Measurements from ENCODE around the gene NOTCH3.
A peak's percentile ranks its signal among the peaks of the same experiment; 100 is the strongest.

Gene NOTCH3

DNA sequence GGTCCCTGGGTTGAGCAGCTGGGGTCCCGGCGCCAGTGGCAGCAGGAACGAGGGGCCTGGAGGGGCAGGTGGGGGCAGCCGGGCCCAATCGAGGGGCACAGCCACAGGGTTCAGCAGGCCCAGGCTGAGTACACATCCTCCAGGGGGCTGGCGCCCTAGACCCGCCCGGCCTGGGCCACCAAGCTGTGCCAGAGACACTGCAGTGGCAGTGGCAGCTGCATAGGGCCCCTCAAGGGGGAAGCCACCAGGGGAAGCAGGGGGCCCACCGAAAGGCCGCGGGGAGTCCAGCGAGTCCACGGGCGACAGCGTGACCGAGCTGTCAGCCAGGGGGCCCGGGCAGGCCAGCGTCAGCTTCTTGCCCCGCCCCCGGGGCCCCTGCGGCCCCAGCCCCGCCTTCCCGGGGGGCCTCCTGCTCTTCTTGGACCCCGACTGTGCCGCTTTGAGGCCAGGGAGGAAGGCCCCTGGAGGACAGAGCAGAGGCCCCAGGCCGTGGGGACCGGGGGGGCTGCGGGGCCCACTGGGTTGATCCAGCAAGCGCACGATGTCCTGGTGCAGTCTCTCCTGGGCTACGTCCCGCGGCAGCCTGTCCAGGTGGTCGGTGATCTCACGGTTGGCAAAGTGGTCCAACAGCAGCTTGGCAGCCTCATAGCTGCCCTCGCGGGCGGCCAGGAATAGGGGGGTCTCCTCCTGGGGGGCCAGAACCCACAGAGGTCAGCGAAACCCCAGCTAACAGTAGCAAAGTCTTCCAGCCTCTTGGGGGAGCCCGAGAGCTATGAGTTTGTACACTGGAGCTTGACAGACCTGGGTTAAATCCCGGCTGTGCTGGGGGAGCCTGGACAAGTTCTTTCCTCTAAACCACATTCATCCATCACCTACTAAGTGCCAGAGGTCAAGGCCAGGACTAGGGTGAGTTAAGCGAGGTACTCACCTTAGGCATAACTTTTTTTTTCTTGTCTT lies 39.5 kb downstream of the NOTCH3 start:
- DNase-seq (ENCODE audit: low read depth, low spot score): no peak

DNA sequence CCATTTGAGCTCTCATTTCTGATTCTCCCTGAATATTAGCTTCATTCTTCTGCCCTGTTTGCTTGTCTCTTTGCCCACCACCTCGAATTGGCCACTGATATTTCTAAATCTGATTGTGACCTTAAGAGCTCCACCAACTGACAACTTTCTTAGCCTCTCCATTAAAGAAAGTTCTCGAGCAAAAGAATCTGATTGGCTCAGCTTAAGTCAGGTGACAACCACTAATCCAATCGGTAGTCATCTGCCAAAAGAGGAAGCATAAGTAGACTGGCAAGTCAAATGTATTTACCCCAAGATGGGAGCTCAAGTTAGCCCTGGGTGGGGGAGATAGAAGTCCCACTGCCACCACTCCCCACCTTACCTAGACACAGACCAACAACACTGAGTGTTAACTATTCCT lies 41.5 kb downstream of the NOTCH3 start:
- no peak for DNase-seq (ENCODE audit: low read depth, low spot score)

DNA sequence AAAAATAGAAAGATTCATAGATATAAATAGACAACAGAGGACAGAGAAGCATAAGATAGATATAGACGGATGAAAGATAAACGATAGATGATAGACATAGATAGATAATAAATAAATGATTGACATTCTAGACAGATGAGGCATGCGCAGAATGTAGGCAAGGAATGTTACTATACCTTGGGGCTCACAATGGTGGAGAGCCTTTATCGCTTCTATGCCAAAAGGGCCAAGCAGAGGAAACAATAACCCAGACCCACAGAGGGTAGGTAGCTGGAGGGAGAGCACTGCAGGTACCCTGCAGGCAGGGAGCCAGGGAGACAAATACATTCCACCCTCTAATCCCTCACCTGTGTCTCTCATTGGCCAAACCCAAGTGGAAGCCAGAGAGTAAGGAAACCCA lies 44.4 kb downstream of the NOTCH3 start:
- no peak for DNase-seq (ENCODE audit: low read depth, low spot score)

DNA sequence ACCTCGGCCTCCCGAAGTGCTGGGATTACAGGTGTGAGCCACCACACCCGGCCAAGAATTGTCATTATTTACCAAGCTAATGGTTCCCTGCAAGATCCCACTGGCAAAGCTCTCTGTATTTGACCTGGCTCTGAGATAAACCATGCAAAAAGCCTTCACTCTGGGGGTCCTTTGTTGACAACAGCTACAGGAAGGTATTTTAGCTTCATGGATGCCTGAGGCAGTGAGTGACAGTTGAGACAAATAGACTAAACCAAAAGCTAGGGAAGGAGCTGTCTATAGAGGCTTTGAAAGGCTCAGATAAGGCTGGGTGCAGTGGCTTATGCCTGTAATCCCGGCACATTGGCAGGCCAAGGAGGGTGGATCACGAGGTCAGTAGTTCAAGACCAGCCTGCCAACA lies 45.5 kb downstream of the NOTCH3 start:
- DNase-seq (ENCODE audit: low read depth, low spot score): peak; percentile 77

DNA sequence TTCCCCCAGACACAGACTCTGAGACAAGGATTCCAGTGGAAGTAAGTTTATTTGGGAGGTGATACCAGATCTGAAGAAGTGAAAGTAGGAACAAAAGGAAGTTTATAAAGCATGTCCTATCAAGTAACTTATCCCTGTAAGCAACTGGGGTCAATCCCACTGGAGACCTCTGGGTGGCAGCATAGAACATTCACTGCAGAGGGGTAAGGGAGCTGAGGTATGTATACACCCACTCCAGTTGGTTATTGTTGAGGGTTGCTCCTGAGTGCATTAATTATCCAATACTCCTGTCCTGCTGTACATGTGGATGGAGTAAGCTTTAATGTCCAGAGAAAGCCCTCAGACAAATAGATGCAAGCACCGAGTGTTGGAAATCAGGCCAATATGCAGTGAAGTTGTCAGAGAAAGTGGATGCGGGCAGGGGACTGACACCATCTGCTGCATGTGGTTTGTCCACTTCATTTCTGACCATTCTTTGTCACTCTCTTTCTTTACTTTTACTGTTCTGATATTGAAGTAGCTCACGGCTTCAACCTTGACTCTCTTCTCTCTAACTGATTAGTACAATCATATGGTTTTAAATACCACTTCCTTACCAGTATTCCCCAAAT lies 46.7 kb downstream of the NOTCH3 start:
- DNase-seq (ENCODE audit: low read depth, low spot score): peak; percentile 28

DNA sequence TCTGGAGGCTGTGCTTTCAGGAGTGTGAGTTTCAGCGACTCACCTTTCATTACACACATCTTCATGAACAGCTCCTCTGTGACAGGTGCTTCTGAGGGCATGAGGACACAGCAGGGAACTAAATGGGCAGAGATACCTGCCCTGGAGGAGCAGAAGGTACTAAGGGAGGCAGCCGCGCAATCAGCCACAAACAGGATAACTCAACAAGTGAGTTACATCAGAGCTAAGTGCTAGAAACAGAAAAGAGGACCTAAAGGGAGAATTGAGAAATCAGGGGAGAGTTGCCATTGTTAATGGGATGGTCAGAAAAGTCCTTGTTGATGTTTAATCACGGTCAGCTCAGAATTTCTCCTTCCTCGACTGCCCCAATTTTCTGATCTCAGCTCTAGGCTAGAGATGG lies 51.1 kb downstream of the NOTCH3 start:
- DNase-seq (ENCODE audit: low read depth, low spot score): no peak

DNA sequence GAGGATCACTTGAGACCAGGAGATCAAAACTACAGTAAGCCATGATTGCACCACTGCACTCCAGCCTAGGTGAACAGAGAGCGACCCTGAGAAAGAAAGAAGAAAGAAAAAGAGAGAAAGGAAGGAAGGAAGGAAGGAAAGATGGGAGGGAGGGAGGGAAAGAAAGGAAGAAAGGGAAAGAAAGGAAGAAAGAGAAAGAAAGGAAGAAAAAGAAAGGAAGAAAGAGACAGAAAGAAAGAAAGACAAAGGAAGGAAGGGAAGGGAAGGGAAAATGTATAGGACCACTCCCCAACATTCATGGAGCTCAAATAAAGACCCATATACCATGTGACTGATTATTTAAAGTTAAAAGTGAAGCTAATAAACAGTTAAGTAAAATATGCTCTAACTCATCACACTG lies 53.7 kb downstream of the NOTCH3 start:
- DNase-seq (ENCODE audit: low read depth, low spot score): no peak

DNA sequence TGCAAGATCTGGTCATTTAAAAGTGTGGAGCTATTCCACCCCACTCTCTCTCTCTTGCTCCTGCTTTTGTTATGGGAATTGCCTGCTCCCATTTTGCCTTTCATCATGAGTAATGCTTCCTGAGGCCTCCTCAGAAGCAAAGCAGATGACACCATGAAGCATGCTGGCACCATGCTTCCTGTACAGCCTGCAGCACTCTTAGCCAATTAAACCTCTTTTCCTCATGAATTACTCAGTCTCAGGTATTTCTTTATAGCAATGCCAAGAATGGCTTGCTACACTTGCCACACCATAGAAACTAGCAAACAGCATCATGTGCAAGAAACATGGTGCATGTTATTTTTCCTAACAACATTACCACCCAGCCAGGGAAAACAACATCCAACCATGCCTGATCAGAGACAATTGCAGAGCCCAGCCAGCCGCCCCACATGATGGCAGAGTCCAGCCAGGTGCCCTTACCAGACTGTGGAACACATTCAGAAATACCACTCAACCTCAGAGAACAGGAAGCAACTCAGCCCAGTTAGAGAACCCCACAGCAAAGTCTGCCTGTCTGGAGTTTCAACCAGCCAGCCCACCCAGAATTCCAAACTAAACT lies 56.6 kb downstream of the NOTCH3 start:
- no peak for DNase-seq (ENCODE audit: low read depth, low spot score)

DNA sequence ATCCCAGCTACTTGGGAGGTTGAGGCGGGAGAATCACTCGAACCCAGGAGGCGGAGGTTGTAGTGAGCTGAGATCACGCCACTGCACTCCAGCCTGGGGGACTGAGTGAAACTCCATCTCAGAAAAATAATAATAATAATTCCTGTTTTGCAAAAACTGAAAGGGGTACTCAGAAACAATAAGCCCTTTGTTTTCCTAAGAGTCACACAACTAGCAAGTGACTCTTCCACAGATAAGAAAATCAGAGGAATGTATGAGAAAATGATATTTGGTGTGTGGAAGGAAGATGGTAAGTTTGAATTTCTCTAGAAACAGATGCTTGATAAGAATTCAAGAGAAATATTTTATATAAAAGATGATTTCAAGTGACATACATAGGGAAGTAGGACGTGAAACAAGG lies 58.5 kb downstream of the NOTCH3 start:
- DNase-seq (ENCODE audit: low read depth, low spot score): no peak

DNA sequence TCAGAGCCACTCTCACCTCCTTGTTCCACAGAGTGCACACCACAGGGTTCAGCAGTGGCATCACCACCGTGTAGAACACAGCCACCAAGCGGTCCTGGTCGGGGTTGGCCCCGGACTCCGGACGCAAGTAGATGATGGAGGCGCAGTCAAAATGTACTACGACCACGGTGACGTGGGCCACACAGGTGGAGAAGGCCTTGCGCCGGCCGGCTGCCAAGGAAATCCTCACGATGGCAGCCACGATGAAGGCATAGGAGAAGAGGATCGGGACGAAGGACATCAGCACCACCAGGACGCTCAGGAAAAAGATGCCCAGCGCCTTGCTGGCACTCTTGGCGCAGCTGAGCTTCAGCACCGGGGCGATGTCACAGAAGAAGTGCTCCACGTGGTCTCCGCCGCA lies 59.7 kb downstream of the NOTCH3 start:
- DNase-seq (ENCODE audit: low read depth, low spot score): no peak

DNA sequence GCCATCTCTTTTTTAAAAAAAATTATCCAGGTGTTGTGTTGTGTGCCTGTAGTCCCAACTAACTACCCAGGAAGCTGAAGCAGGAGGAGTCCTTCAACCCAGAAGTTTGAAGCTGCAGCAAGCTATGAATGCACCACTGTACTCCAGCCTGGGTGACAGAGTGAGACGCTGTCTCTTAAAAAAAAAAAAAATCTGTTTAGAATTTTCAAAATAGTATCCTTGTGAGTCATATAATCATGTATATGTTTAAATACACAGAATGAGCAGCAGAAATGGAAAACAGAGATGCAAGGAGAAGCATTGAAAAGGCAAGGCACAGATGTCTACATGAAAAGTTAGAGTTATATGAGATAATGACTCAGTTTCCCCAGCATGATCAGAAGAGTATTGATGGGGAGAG lies 62.4 kb downstream of the NOTCH3 start:
- no peak for DNase-seq (ENCODE audit: low read depth, low spot score)

DNA sequence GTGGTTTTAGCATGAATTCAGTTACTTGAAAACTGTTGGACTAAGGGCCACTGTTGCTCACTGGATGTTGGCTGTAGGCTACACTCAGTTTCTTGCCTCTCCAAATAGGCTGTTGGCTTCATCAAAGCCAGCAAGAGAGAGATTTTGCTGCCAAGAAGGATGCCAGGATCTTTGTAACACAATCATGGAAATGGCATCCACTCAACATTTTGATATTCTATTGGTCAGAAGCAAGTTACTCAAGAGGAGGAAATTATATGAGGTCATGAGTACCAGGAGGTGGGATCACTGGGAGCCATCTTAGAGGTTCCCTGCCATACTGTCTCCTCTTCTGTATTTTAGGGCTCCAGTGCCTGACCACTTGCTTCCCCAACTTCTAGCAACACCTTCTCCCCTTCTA lies 63.0 kb downstream of the NOTCH3 start:
- no peak for DNase-seq (ENCODE audit: low read depth, low spot score)

DNA sequence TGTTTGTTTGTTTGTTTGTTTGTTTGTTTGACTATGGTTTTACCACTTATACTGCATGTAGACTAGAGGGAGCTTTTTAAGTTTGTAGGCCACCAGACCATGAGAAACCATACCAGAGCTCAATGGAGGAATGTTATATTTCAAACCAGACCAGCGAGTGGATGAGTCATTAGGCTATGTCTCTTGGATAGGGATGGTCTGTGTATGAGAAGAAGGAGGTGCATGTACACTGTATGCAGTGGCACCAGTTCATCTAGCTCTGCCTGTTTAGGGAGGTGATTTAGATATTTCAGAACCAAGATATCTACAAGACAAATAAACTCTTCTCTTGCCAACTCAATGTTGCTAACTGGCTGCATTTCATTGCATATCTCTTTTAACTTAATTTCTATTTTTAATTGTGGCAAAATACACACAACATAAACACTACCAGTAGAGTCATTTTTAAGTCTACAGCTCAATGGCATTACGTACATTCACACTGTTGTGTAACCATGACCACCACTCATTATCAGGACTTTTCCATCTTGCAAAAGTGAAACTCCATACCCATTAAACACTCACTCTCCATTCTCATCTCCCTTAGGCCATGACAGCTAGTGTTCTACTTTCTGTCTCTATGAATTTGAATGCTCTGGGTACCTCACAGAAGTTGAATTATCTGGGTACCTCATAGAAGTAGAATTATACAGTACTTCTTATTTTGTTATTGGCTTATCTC lies 64.4 kb downstream of the NOTCH3 start:
- no peak for DNase-seq (ENCODE audit: low read depth, low spot score)

DNA sequence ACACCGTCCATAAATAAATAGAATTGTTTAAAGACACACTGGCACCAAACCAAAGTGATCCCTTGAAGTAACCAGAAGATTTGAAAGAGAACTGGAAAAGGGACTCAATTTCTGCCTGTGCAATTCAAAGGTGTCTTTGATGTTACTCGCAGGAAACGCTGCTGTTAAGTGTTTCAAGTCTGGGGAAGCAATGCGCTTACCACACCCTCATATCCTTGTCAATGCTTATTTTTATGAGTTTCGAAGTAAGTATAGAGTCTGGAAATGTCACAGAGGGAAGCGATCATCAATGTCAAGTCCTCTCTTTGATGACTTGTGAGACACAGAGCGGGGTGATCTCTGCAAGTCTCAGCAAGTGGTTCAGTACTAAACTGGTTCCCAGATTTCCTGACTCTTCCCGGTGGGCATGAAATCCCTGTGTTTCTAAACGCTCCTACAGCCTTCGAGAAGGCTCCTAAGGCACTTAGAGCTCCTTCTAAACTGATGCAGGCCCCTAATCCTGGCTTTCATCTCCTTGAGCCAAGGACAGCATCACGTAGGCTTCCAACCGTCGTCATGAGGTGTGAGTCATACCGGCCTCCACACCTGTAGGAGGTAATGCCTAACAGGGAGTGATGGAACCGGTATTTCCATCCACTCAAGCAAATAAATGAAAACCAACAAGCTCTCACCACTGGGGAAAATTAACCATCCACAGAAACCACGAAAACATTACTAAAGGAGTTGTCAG lies 70.8 kb downstream of the NOTCH3 start:
- peak; percentile 27 for DNase-seq (ENCODE audit: low read depth, low spot score)

DNA sequence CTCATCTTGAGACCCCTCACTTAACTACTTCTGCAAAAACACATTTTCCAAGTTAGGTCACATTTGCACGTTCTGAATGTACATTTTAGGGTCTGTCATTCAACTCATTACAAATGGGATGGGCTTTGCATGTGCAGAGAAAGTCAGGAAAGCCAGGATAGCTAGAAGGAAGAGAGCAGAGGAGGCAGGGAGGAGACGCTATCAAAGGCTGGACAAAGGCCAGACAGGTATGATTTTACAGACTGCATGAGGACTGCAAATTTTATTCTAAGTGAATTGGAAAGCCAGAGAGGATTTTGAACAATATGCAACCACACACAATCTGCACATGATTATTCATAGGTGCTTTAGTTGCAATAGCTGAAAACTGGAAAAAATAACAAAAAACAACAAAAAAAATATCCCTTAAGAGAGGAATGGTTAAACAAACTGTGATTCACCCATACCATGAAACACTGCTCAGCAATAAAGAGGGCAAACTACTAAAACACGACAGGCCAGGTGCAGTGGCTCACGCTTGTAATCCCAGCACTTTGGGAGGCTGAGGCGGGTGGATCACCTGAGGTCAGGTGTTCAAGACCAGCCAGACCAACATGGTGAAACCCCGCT lies 72.5 kb downstream of the NOTCH3 start:
- DNase-seq (ENCODE audit: low read depth, low spot score): no peak

DNA sequence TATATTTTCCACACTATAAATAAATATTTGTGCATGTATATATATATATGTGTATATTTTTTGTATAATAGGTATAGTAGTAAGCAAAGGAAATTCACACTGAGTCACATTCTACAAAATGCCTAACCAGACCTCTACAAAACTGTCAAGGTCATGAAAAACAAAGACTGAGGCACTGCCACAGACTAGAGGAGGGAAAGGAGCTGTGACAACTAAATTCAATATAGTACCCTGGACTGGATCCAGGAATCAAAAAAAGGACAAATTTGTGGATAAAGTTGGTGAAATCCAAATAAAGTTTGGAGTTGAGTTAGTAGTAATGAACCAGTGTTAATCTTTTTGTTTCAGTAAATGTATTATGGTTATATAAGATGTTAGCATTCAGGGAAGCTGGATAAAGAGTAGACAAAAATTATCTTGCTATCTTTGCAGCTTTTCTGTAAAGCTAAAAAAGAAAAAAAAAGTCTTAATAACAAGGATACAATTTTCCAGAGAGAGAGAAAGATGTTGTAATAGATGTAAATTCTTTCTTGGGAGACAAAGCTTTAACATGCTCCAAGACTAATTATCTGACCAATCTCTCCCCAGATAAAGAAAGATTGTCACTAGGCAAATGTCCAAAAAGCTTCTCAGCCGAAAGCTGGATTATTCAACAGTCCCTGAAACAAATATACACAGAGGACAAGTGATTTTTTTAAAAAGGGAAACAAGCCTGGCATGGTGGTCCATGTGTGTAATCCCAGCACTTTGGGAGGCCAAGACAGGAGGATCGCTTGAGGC lies 74.5 kb downstream of the NOTCH3 start:
- DNase-seq (ENCODE audit: low read depth, low spot score): no peak

DNA sequence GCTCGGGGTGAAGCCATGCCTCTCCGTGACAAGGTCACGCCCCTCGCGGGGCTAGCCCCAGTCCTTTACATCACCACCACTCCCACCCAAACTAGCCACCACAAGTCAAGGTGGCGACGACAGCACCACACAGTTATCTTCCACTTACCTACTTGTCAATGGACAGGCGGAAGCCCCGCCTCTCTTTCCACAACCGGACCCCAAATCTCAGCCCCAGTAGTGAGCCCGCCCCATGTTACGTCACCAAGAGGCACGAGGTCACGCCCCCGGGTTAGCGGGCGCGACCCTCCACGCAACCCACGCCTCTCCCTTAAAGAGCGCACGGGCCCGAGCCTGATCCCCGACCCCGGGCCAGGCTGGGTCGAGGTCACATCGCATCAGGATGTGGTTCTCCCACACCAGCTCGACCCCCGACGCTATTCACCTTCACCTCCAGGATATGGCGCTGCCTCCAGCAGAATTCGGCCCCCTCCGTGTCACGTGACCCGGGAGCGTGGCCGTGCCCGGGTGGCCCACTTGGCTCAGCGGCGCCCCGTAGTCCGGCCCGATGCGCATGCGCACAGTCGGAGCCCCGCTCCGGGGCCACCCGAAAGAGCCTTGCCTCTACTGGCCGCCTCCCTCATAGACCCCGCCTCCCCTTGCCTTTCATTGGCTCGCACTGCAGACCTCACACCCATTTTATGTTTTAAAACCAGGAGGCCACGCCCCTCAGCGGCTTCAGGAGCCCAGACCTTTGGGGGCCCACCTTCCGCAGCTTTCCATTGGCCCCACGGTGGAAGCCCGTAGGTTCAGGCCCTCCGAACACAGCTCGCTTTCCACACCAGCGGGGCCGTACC lies 75.3 kb downstream of the NOTCH3 start:
- peak; percentile 99 for DNase-seq (ENCODE audit: low read depth, low spot score)

DNA sequence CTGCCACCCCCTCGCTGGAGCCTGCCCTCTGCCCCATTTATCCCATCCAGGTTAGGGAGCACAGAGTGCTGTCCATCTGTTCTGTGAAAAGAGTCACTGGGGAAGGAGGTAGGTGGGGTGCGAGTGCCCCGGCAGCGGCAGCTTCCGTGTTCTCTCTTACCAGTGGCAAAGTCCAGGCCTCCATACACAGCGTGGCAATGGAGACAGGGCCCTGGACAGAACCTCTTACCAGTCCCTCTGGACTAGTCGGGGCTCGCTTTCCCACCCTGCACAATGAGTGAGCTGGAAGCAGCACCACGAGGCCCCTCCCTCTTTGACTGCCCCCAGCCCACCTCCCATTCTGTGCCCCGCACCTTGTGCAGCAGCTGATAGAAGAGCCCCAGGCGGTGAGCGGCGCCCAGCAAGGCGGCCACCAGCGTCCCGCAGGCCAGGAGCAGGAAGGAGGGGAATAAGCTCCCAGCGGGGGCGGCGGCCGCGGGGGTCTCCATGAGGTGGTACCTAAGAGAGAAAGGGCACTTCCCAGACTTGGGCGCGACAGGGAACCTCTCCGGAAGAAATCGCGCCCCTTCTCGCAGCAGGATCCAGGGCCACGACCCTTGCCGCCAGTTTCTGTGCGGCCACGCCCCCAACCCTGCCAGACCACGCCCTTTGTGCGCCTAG lies 76.1 kb downstream of the NOTCH3 start:
- no peak for DNase-seq (ENCODE audit: low read depth, low spot score)

DNA sequence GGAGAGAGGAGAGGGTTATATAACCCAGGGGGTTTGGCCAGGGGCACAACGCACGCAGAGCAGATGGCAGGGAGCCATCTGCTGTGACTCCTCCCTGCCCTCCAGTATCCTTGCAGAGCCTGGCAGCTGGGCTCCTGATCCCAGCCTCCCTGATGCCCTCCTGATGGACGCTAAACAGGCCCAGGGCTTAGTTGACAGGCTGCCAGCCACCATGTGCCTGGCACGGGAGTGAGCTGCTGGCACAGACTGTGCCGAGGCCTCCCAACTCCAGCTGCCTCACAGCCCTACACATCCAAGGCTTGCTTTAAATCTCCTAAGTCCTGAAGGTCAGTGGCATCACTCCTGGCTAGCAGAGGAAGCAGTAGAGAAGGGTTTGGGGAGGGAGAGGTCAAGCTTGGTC lies 76.9 kb downstream of the NOTCH3 start:
- DNase-seq (ENCODE audit: low read depth, low spot score): no peak
